SIG-M5 treated with dmso at 0.1 percent for 504 hours (cell line): ENCODE data around the gene WDR7.

ENCODE experiments used
- DNase-seq: peaks from one replicate; lab custom pipeline; 2025; ENCODE audit not compliant: unreplicated experiment; lab: John Stamatoyannopoulos, UW

Gene WDR7

DNA sequence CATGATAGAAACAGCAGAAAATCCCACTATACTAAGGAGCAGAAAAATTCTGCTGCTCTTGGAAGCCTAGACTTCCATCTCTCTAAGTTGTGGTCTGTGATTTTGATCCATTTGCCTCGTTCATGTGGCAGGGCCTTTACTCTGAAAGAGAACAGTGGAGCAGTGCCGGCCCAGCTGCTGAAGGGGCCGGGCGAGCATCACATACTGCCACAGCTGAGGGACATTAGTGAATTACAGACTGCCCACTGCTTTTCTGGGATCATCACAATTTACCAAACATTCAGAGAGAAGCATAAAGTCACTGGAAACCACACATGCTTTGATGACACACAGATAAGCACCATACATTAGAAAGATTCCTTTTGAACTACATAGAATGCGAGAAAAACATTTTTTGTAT is 278.7 kb downstream of the WDR7 start:
- DNase-seq, result no peak

DNA sequence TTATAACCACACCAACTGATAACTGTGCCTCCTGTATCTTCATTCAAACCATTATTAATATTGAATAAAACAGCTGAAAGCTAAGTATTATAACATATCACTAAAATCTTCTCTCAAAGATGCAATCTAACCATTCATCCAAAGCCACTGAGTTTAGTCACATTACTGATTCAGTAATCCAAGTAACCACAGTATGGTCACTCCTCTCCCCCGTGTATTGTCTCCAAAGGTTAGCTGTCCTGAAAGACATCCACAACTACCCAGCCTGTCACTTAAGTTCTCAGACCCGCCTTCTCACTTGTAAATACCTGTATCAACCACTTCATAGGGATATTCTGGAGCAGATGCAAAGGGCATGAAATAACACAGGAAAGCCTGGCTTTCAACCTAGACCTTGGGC is 282.3 kb downstream of the WDR7 start:
- no peak for DNase-seq

DNA sequence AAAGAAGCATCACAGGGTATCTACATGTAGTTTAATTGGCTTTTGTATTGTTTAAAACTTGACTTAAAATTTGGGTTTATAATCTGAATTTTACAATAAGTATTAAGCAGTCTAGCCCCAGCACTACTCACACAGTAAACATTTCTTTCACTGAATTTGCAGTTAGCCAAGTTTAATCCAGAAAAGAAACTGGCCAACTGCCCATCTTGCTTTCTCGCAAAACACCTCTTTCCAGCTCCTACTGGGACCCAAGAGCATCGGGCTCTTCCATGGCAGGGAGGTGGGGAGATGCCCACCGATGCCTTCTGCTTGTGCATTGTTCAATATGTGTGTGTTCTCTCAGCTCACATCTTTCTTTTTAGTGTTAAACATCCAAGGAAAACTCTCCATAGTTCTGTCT is 283.0 kb downstream of the WDR7 start:
- DNase-seq, result no peak

DNA sequence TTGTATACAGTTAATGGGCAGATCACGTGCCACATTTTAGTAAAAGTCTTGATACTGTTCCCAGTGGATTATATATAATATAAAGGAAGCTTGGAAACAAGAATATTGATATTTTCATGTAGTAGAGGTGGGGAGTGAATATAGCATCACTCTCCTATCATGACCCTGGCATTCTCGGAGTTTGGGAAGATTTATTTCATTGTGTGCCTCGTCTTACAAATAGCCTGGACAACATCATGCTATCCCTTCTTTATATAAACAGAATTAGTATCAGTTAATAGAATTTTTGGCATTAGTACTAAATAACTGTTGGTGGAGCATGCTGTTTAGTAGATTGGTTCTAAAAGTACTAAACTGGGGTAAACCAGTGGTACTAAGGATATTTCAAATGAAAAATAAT is 283.7 kb downstream of the WDR7 start:
- DNase-seq, result no peak

DNA sequence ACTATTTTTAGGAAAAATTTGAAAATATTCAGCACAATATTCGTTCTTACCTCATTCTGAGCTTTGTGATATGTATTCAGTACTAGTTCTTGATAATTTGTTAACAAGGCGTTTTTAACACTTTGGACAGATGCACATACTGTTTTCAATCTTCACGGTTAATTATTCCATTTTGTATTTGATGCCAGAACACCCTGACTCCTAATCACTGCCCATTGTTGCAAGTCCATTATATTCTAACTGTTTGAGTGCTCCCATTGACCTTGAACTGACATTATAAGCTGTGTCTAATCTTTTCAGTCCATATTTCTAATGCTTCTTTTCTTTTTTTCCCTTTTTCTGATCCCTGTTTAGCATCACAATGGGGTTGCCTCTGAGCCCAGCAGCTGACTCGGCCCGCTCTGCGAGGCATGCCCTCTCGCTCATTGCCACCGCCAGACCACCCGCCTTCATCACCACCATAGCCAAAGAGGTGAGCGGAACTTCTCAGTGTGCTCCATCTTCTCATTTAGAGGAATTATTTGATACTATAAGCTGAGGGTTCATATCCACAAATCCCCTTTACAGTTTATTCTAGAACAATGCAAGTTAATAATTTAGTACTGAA is 284.4 kb downstream of the WDR7 start:
- DNase-seq, result no peak

DNA sequence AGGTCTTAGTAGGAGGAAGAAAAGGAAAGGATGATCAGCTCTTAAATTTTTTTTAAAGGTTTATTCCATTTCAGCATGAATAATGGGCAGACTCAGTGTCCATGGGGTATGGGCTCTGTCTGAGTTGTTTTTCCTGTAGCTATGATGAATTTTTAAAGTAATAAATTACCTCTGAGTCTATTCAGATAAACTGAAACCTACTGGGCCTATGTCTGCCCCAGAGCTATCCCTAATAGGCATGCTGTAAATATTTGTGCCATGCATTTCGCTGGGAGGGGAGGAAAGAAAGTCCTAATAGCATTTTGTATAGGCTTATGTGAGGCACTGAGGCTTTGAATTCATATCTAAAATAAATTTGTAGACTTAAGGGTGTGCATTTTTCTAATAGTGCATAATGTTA is 285.3 kb downstream of the WDR7 start:
- DNase-seq, result no peak

- no peak for DNase-seq
These were observed 286.8 kb downstream of the WDR7 start for GRCh38 chr18:56937874-56938430.

GRCh38 chr18:56945171-56946083 is 294.3 kb downstream of the WDR7 start:
- no peak for DNase-seq

DNA sequence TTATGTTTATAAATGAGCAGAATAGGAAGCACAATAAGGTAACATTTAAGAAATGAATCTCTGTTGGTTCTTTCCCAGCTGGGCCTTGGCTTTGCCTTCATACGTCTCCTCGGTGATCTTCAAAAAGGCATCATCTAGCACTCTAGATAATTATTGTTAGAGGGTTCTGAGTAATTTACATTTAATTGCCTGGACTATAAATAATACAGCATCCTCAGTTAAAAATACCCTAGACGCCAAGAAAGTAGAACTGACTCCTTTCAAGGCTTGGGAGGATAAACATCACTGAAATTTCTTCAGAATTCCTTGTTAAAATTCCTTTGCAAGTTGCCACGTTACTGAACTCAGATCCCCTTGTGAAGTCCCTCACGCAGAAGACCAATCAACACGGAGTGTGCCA is 296.1 kb downstream of the WDR7 start:
- DNase-seq, result no peak

GRCh38 chr18:56952026-56952425 is 300.9 kb downstream of the WDR7 start:
- DNase-seq, result no peak

GRCh38 chr18:56953428-56954198 is 302.5 kb downstream of the WDR7 start:
- DNase-seq, result no peak

DNA sequence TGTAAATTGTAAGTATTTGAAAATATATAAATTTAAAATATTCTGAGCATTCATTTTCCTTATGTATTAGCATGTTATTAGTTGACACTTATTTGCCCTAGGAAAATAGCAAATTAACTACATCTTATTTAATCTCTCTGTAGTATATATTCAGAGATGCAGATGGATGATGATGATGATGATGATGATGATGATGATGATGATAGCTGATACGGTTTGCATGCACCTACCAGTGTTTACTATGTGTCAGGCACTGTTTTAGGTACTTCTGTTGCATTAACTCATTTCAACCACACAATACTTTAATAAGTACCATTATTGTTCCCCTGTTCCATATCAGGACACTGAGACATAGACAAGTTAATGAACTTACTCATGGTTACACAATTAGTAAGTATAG is 304.3 kb downstream of the WDR7 start:
- DNase-seq, result no peak

- DNase-seq, result no peak
These were observed 308.0 kb downstream of the WDR7 start for GRCh38 chr18:56959120-56959519.

GRCh38 chr18:56962322-56962721 is 311.2 kb downstream of the WDR7 start:
- DNase-seq, result no peak

- DNase-seq, result no peak
These were observed 315.9 kb downstream of the WDR7 start for GRCh38 chr18:56967035-56967434.

- no peak for DNase-seq
These were observed 322.3 kb downstream of the WDR7 start for GRCh38 chr18:56973487-56973886.

- DNase-seq, result no peak
These were observed 323.0 kb downstream of the WDR7 start for GRCh38 chr18:56974141-56974540.

DNA sequence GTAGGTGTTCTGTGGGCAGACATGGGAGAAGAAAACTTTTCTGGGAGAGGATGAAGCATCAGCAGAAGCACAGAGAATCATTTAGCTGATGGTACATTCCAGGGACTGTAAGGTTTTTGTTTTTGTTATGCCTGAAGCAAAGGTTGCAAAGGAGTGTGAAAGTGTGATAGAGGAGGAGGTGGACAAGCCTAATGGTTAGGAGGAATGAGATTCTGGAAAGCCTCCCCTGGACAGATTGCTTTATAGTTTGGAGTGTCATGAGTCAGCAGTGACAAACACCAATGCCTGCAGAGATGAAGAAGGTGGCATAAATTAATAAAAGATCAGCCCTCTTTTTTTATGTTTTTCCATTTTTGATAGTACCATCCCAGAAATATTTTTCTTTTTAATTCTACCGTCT is 324.1 kb downstream of the WDR7 start:
- DNase-seq, result no peak

DNA sequence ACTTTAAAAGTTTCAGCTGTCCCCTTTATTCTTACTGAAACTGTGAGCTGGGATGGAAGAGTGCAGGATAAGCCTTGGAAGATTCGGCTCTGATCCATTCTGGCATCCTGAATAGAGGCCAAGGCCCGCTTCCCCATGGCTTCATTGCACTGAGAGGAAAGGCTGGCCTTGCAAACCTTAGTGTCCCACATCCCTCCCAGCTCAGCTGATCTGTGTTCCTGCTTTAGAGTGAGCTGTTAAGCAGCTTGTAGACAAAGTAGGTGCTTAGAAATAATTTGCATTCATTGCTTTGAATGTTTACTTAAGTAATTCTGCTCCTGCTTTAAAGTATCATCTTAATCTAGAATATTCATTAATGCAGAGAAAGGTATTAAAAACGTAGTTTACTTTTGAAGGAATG is 326.1 kb downstream of the WDR7 start:
- no peak for DNase-seq

DNA sequence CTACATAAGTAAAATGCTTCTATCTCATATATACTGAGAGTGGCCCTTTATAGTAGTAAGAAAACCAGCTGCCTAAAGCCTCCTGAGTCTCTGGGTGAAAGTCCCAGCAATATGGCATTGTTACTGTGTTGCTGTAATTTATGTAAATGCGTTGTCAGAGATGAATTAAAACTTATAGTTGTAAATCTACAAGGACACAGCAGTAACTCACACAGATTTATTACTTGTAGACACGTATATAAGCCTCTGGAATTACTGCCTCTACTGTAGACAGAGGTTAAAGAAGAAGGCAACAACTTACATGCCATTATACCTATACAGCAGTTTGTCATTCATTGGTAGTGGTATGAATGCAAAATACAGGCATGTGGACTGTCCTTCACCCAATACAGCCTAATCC is 326.6 kb downstream of the WDR7 start:
- DNase-seq, result no peak

- no peak for DNase-seq
These were observed 329.0 kb downstream of the WDR7 start for GRCh38 chr18:56980151-56980550.

GRCh38 chr18:56982766-56983165 is 331.6 kb downstream of the WDR7 start:
- DNase-seq, result peak; percentile 61
